K562 (cell line): Measurements from ENCODE around the gene HOXC4. TPM values are rescaled to one million over a fixed set of nuclear protein-coding genes. Genes with fewer than 3 reads are reported as not detected.

ENCODE experiments used
- C11orf30 ChIP-seq: fragments of 450-650 bp; IDR thresholded peaks from 2 replicates; pipeline ENCODE4 v1.6.1; 2016; ENCODE audit warnings: low read depth, mild to moderate bottlenecking
- CHD4 ChIP-seq: fragments of 200-600 bp; sonication (generic); IDR thresholded peaks from 3 replicates; pipeline ENCODE4 v1.6.1; 2012; ENCODE audit warnings: low read depth, mild to moderate bottlenecking, mixed read lengths, low read length, inconsistent platforms; ENCODE audit not compliant: insufficient read depth, insufficient replicate concordance, poor library complexity, severe bottlenecking
- EGR1 ChIP-seq: fragments of 450-650 bp; conservative IDR thresholded peaks from 2 replicates; pipeline ENCODE4 v1.6.1; 2017; ENCODE audit warnings: mild to moderate bottlenecking
- RBM17 ChIP-seq: fragments of 200-400 bp; formaldehyde crosslinking; IDR thresholded peaks from 2 replicates; pipeline ENCODE4 v1.6.1; 2017; ENCODE audit warnings: low read depth, mild to moderate bottlenecking, low read length, borderline replicate concordance
- SNRNP70 ChIP-seq: fragments of 200-400 bp; formaldehyde crosslinking; optimal IDR thresholded peaks from 2 replicates; pipeline ENCODE3; 2017; ENCODE audit warnings: low read depth, low read length
- SP2 ChIP-seq: IDR thresholded peaks from 2 replicates; pipeline ENCODE4 v1.6.1; 2011; ENCODE audit warnings: mild to moderate bottlenecking, low read depth, low read length, moderate library complexity; ENCODE audit not compliant: poor library complexity, severe bottlenecking; ENCODE audit errors: extremely low read depth
- YY1 ChIP-seq, 3 experiments: IDR thresholded peaks; 2 replicates each; pipeline ENCODE4 v1.6.1; 2011; ENCODE audit warnings: low read length in 2 of 3, mild to moderate bottlenecking in 2 of 3, moderate library complexity in 2 of 3, borderline replicate concordance in 1 of 3, control low read depth in 1 of 3, low read depth in 1 of 3; ENCODE audit not compliant: insufficient read depth in 3 of 3, insufficient replicate concordance in 2 of 3, control insufficient read depth in 1 of 3, insufficient read length in 1 of 3; ENCODE audit errors: extremely low read depth in 1 of 3
- ZNF395 ChIP-seq: fragments of 200-800 bp; sonication (Bioruptor generic); IDR thresholded peaks from 2 replicates; pipeline ENCODE4 v1.6.1; 2017; ENCODE audit warnings: missing genetic modification characterization, missing compliant biosample characterization
- polyA plus RNA-seq, 8 experiments: library from polyadenylated mRNA; depleted of rRNA in 4 of 8; stranded (reverse) in 5 of 8; unstranded in 3 of 8; fragments of >200 nt; fragmentation: Nextera tagmentation in 2 of 8; fragmentation: Illumina TruSeq in 1 of 8; extraction: Ambion mirVana in 2 of 8; extraction: Trizol in 1 of 8; gene quantifications; 2 replicates each; pipeline versions ENCODE4 v1.2.1 to v1.2.3, GENCODE V29; 2011 to 2014; ENCODE audit warnings: inconsistent platforms in 1 of 8, missing spikeins in 1 of 8
- total RNA-seq, 7 experiments: library from RNA; depleted of rRNA in 6 of 7; stranded (reverse); fragments of >200 nt in 6 of 7; fragmentation: Illumina TruSeq in 2 of 7; extraction: Trizol in 2 of 7; gene quantifications; 2 replicates each; pipeline versions ENCODE4 v1.2.1 to v1.2.3, GENCODE V29; 2011 to 2021; ENCODE audit warnings: low replicate concordance in 1 of 7

Gene HOXC4
- total and polyA plus RNA-seq, 9 of the 15 experiments (the other 6 are each of a cell fraction or from before 2014, with no cell fraction given) = 0.06 to 1.5 (median 0.44) TPM; not detected in 1

- no peak for TF ChIP-seq ZNF395 (CRISPR knock-in tag)
- TF ChIP-seq RBM17 = no peak
- no peak for TF ChIP-seq C11orf30
- no peak for TF ChIP-seq YY1 (IDR thresholded peaks at IDR 0.05; ENCODE audit: borderline replicate concordance in 1 of 3, control insufficient read depth in 1 of 3, extremely low read depth in 1 of 3, insufficient read depth in 3 of 3, insufficient read length in 1 of 3, insufficient replicate concordance in 2 of 3, low read depth in 1 of 3, low read length in 2 of 3)
- TF ChIP-seq EGR1 = no peak
- TF ChIP-seq CHD4 = no peak
- TF ChIP-seq SNRNP70 = no peak
- TF ChIP-seq SP2 = no peak
Measured at GRCh38 chr12:54019924-54020590, 33.6 kb upstream of the HOXC4 start (continued).
